HepG2 (cell line): ENCODE data around the gene CHST11. TPM values are rescaled to one million over a fixed set of nuclear protein-coding genes. Genes with fewer than 3 reads are reported as not detected.

Experiments used
- ATAC-seq: fragments of 200-7000 bp; cut with Tn5 transposase; 3 replicates; pipeline ENCODE4 v1.9.1; 2020; ENCODE audit warnings: mild to moderate bottlenecking, moderate library complexity
- BruUV-seq: library from RNA; stranded (reverse); fragments of 400-500 nt; replicated peaks from 2 replicates; lab custom pipeline; 2021; lab: Mats Ljungman, UMichigan
- CTCF ChIA-PET: fragments of 300-600 bp; formaldehyde crosslinking; extraction: SDS; loops from one replicate; lab custom pipeline; 2021; ENCODE audit warnings: low total read pairs, inconsistent platforms, low intra/inter-chr PET ratio; lab: Yijun Ruan, JAX
- POLR2A ChIA-PET: fragments of 350-600 bp; sonication (Branson Sonifier 250); formaldehyde crosslinking; loops from one replicate; lab custom pipeline; 2020; ENCODE audit warnings: antibody characterized with exemption, inconsistent platforms; lab: Yijun Ruan, JAX
- DNase-seq: peaks from one replicate; pipeline ENCODE4 v3.0.0-alpha.2; 2015; ENCODE audit warnings: low spot score
- FAIRE-seq: peaks from 3 replicates; lab custom pipeline; 2011; peaks lifted over from hg19 to GRCh38; lab: Jason Lieb, UNC
- H2AFZ ChIP-seq: one replicate; pipeline ENCODE4 v1.6.1; 2011; ENCODE audit warnings: low read length, inconsistent platforms
- H3K27ac ChIP-seq: fragments of 300-600 bp; 3 replicates; pipeline ENCODE4 v1.8.0; 2011; ENCODE audit warnings: mixed run types, mild to moderate bottlenecking, mixed read lengths, low read length, inconsistent platforms; ENCODE audit not compliant: insufficient read depth; ENCODE audit errors: extremely low read length
- H3K27me3 ChIP-seq, 2 experiments: fragments of 200-600 bp in 1 of 2; 2 replicates in 1 of 2; 3 replicates in 1 of 2; pipeline versions ENCODE4 v1.6.0 to v1.8.0; 2011; ENCODE audit warnings: low read length in 2 of 2, mild to moderate bottlenecking in 2 of 2, moderate library complexity in 2 of 2, inconsistent platforms in 1 of 2; ENCODE audit not compliant: insufficient read depth in 2 of 2, control insufficient read depth in 1 of 2
- H3K36me3 ChIP-seq, 2 experiments: fragments of 200-600 bp in 1 of 2; replicated peaks in 1 of 2; 2 replicates in 1 of 2; 3 replicates in 1 of 2; pipeline versions ENCODE4 v1.5.1 to v1.8.0; 2011; ENCODE audit warnings: low read length in 2 of 2, inconsistent platforms in 1 of 2; ENCODE audit not compliant: insufficient read depth in 2 of 2, control insufficient read depth in 1 of 2
- H3K4me1 ChIP-seq: 2 replicates; pipeline ENCODE4 v1.5.1; 2012; ENCODE audit warnings: low read length, inconsistent platforms; ENCODE audit not compliant: insufficient read depth
- H3K4me2 ChIP-seq: 2 replicates; pipeline ENCODE4 v1.6.0; 2011; ENCODE audit warnings: low read depth, low read length, inconsistent platforms
- H3K4me3 ChIP-seq, 3 experiments: fragments of 200-600 bp in 1 of 3; sonication (generic), shearing (Covaris generic) in 1 of 3; replicated peaks in 1 of 3; 2 replicates each; pipeline ENCODE4 v1.5.1; 2011 to 2016; ENCODE audit warnings: low read length in 3 of 3, inconsistent platforms in 2 of 3, low read depth in 2 of 3, mild to moderate bottlenecking in 2 of 3, control low read depth in 1 of 3, mixed read lengths in 1 of 3; ENCODE audit not compliant: insufficient read depth in 1 of 3
- H3K79me2 ChIP-seq: one replicate; pipeline ENCODE4 v1.6.1; 2011; ENCODE audit warnings: low read length, inconsistent platforms; ENCODE audit not compliant: insufficient read depth
- H3K9ac ChIP-seq: 2 replicates; pipeline ENCODE4 v1.6.0; 2011; ENCODE audit warnings: mild to moderate bottlenecking, low read depth, low read length, inconsistent platforms; ENCODE audit not compliant: insufficient read depth
- H3K9me3 ChIP-seq: 2 replicates; pipeline ENCODE4 v1.5.1; 2012; ENCODE audit warnings: mild to moderate bottlenecking, low read length
- H4K20me1 ChIP-seq: 2 replicates; pipeline ENCODE4 v1.6.0; 2011; ENCODE audit warnings: inconsistent platforms, mild to moderate bottlenecking, low read length, moderate library complexity; ENCODE audit not compliant: insufficient read depth
- CC2D1A ChIP-seq: sonication (generic); formaldehyde crosslinking; IDR thresholded peaks from 2 replicates; pipeline ENCODE4 v1.8.1; 2023; ENCODE audit warnings: mild to moderate bottlenecking, missing genetic modification reagents
- ETV6 ChIP-seq: sonication (generic); formaldehyde crosslinking; conservative IDR thresholded peaks from 2 replicates; pipeline ENCODE4 v1.4.0; 2020; ENCODE audit warnings: missing genetic modification reagents
- JUNB ChIP-seq: sonication (generic); formaldehyde crosslinking; IDR thresholded peaks from 2 replicates; pipeline ENCODE4 v1.8.0; 2022; ENCODE audit warnings: missing genetic modification reagents, mild to moderate bottlenecking, borderline replicate concordance
- SP2 ChIP-seq: sonication (generic); formaldehyde crosslinking; IDR thresholded peaks from 2 replicates; pipeline ENCODE4 v1.5.1; 2020; ENCODE audit warnings: mild to moderate bottlenecking, missing genetic modification reagents
- STAT5B ChIP-seq: sonication (generic); formaldehyde crosslinking; IDR thresholded peaks from 2 replicates; pipeline ENCODE4 v1.4.0; 2020; ENCODE audit warnings: missing genetic modification reagents
- TOE1 ChIP-seq: sonication (generic); formaldehyde crosslinking; IDR thresholded peaks from 2 replicates; pipeline ENCODE4 v1.4.0; 2020; ENCODE audit warnings: mild to moderate bottlenecking, missing genetic modification reagents
- ZBTB42 ChIP-seq: sonication (generic); formaldehyde crosslinking; IDR thresholded peaks from 2 replicates; pipeline ENCODE4 v1.5.0; 2020; ENCODE audit warnings: mild to moderate bottlenecking, missing genetic modification reagents
- ZNF460 ChIP-seq: sonication (generic); formaldehyde crosslinking; IDR thresholded peaks from 2 replicates; pipeline ENCODE4 v1.5.1; 2020; ENCODE audit warnings: missing genetic modification reagents, mild to moderate bottlenecking, borderline replicate concordance
- ZNF75D ChIP-seq: sonication (generic); formaldehyde crosslinking; IDR thresholded peaks from 2 replicates; pipeline ENCODE4 v1.8.1; 2023; ENCODE audit warnings: missing genetic modification reagents, mild to moderate bottlenecking, borderline replicate concordance
- ZNF770 ChIP-seq: sonication (generic); formaldehyde crosslinking; IDR thresholded peaks from 2 replicates; pipeline ENCODE4 v1.5.0; 2020; ENCODE audit warnings: mild to moderate bottlenecking, missing genetic modification reagents
- WGBS: methylation state at CpG from one replicate; pipeline ENCODE4 v1.1.6; 2017; ENCODE audit warnings: low lambda C conversion rate; 5-methylcytosine and 5-hydroxymethylcytosine counted together
- in situ Hi-C: cut with HindIII; loops from 2 replicates; pipeline ENCODE4 v1.10.0; 2017; ENCODE audit warnings: low pct_unique_long_range_greater_than_20kb; ENCODE audit not compliant: extremely low pct_ligation_motif_present
- intact Hi-C: fragments of 100-400 bp; cut with micrococcal nuclease; formaldehyde crosslinking; loops from one replicate; pipeline ENCODE4 v1.10.0; 2022; ENCODE audit not compliant: unreplicated experiment
- polyA plus RNA-seq, 8 experiments: library from polyadenylated mRNA; depleted of rRNA in 3 of 8; stranded (reverse) in 7 of 8; unstranded in 1 of 8; fragments of >200 nt; fragmentation: Illumina TruSeq in 4 of 8; extraction: Trizol in 4 of 8; gene quantifications; 2 replicates each; pipeline versions ENCODE4 v1.2.1 to v1.2.3, GENCODE V29; 2011 to 2016; ENCODE audit warnings: low read depth in 4 of 8, missing spikeins in 1 of 8, mixed read lengths in 1 of 8; ENCODE audit not compliant: insufficient read depth in 1 of 8
- total RNA-seq, 5 experiments: library from RNA; depleted of rRNA; stranded (reverse); fragments of >200 nt; fragmentation: Illumina TruSeq; extraction: Trizol; gene quantifications; 2 replicates each; pipeline ENCODE4 v1.2.3, GENCODE V29; 2016; ENCODE audit warnings: low read depth in 1 of 5
- TF ChIP-seq, protein P1 (sequence below): sonication (generic); formaldehyde crosslinking; IDR thresholded peaks from 2 replicates; pipeline ENCODE4 v1.5.1; 2020; ENCODE audit warnings: mild to moderate bottlenecking, missing genetic modification reagents
- TF ChIP-seq, protein P2 (sequence below), 2 experiments: sonication (generic) in 1 of 2; formaldehyde crosslinking in 1 of 2; IDR thresholded peaks; 2 replicates each; pipeline versions ENCODE4 v1.4.0 to v1.6.1; 2016 to 2020; ENCODE audit warnings: borderline replicate concordance in 1 of 2, low read depth in 1 of 2, mild to moderate bottlenecking in 1 of 2, missing genetic modification reagents in 1 of 2

Gene CHST11
- total and polyA plus RNA-seq, 2 of the 13 experiments (the other 11 are each of a cell fraction or from before 2014, with no cell fraction given) = 0.15 TPM; not detected in 1

GRCh38 chr12:104486943-104487819, 30.4 kb downstream of the CHST11 start:
- no peak overlapping the region for H3K9ac ChIP-seq
- no peak overlapping the region for H3K27ac ChIP-seq
- in situ Hi-C loops = no loop called here
- no peaks in the 10 kb centered on the region for H3K9me3 ChIP-seq
- CTCF ChIA-PET = no interaction called here
- no peak overlapping the region for H2AFZ ChIP-seq
- peaks cover 2 to 21% of the 10 kb centered on the region in 2 experiments; a peak in 3 of 5 replicates for H3K27me3 ChIP-seq
- H3K36me3 ChIP-seq = no peaks in the 10 kb centered on the region
- peak; percentile 75 for ATAC-seq
- 30% methylated on average over 9 of the region's 9 CpGs for WGBS
- no peak overlapping the region for H3K4me3 ChIP-seq
- intact Hi-C loops = no loop called here
- H4K20me1 ChIP-seq = no peaks in the 10 kb centered on the region
- BruUV-seq = no TSS peak
- no peaks in the 10 kb centered on the region for H3K79me2 ChIP-seq
- POLR2A ChIA-PET = no interaction called here
- peak; percentile 60 for FAIRE-seq
- H3K4me1 ChIP-seq = peaks cover 8% of the 10 kb centered on the region; the same call in 1 of the 2 replicates
- DNase-seq = no peak
- no peak overlapping the region for H3K4me2 ChIP-seq
- peak; percentile 68 for TF ChIP-seq ZNF770 (CRISPR knock-in tag)
- TF ChIP-seq ETV6 (CRISPR knock-in tag) = no peak
- TF ChIP-seq ZBTB42 (CRISPR knock-in tag) = no peak
- no peak for TF ChIP-seq ZNF75D (CRISPR knock-in tag)
- TF ChIP-seq, protein P1, sequence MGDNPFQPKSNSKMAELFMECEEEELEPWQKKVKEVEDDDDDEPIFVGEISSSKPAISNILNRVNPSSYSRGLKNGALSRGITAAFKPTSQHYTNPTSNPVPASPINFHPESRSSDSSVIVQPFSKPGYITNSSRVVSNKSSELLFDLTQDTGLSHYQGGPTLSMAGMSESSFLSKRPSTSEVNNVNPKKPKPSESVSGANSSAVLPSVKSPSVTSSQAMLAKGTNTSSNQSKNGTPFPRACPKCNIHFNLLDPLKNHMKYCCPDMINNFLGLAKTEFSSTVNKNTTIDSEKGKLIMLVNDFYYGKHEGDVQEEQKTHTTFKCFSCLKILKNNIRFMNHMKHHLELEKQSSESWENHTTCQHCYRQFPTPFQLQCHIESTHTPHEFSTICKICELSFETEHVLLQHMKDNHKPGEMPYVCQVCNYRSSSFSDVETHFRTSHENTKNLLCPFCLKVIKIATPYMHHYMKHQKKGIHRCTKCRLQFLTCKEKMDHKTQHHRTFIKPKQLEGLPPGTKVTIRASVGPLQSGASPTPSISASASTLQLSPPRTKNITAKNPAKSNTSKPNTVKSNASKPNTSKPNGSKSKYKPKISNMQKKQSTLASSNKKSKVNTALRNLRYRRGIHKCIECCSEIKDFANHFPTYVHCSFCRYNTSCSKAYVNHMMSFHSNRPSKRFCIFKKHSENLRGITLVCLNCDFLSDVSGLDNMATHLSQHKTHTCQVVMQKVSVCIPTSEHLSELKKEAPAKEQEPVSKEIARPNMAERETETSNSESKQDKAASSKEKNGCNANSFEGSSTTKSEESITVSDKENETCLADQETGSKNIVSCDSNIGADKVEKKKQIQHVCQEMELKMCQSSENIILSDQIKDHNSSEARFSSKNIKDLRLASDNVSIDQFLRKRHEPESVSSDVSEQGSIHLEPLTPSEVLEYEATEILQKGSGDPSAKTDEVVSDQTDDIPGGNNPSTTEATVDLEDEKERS (CRISPR knock-in tag) = no peak
- TF ChIP-seq, protein P2, sequence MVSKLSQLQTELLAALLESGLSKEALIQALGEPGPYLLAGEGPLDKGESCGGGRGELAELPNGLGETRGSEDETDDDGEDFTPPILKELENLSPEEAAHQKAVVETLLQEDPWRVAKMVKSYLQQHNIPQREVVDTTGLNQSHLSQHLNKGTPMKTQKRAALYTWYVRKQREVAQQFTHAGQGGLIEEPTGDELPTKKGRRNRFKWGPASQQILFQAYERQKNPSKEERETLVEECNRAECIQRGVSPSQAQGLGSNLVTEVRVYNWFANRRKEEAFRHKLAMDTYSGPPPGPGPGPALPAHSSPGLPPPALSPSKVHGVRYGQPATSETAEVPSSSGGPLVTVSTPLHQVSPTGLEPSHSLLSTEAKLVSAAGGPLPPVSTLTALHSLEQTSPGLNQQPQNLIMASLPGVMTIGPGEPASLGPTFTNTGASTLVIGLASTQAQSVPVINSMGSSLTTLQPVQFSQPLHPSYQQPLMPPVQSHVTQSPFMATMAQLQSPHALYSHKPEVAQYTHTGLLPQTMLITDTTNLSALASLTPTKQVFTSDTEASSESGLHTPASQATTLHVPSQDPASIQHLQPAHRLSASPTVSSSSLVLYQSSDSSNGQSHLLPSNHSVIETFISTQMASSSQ (IDR thresholded peaks at IDR 0.05; ENCODE audit: low read depth) = peak; percentile 46; the same call in 1 of the 2 replicates
- TF ChIP-seq, protein P2 (CRISPR knock-in tag; IDR thresholded peaks at IDR 0.05; ENCODE audit: borderline replicate concordance) = peak; percentile 57; the same call in 1 of the 2 replicates
- peak; percentile 11; the same call in 1 of the 2 replicates for TF ChIP-seq ZNF460 (CRISPR knock-in tag)
- no peak for TF ChIP-seq STAT5B
- no peak for TF ChIP-seq TOE1 (CRISPR knock-in tag)
- TF ChIP-seq CC2D1A (CRISPR knock-in tag) = no peak
- no peak for TF ChIP-seq JUNB (CRISPR knock-in tag)
- TF ChIP-seq SP2 (CRISPR knock-in tag) = no peak
